ENCODE measurements around the gene TNIP1.

- TF ChIP-seq CTCF (conservative IDR thresholded peaks at IDR 0.05 in 1 of 2, IDR thresholded peaks at IDR 0.05 in 1 of 2; ENCODE audit: extremely low read depth in 1 of 2, insufficient read depth in 1 of 2, low read depth in 1 of 2, low read length in 2 of 2) (no peak), EZH2 (IDR thresholded peaks at IDR 0.05; ENCODE audit: borderline replicate concordance, low read length) (no peak)
Measured at GRCh38 chr5:151104795-151105194, 24.0 kb upstream of the TNIP1 start.
